HL-60/S4 (cell line): ENCODE data around the gene MAFG.

Experiments used
- in situ Hi-C: fragments of 300-500 bp; cut with MboI; formaldehyde crosslinking; loops from 2 replicates; pipeline ENCODE4 v1.14.3; 2022; ENCODE audit warnings: low sequenced_read_pairs

The MAFG gene

GRCh38 chr17:81911277-81911961 is 16.1 kb downstream of the MAFG start, which contains the start of gene PCYT2:
Gene PCYT2, minus strand, starts transcription at chr17:81911399. Its CDS starts 44 bp downstream, at chr17:81911355.
- in situ Hi-C loops: no loop called here

GRCh38 chr17:81910840-81911276 is 16.7 kb downstream of the MAFG start:
- in situ Hi-C loops: no loop called here

GRCh38 chr17:81909966-81910839 is 17.3 kb downstream of the MAFG start:
- in situ Hi-C loops: no loop called here

- in situ Hi-C loops: no loop called here
Observed at GRCh38 chr17:81909231-81909630, 18.3 kb downstream of the MAFG start.

GRCh38 chr17:81908793-81909192 is 18.7 kb downstream of the MAFG start:
- in situ Hi-C loops: no loop called here

GRCh38 chr17:81907219-81908145 is 20.1 kb downstream of the MAFG start:
- in situ Hi-C loops: no loop called here

- in situ Hi-C loops: no loop called here
Observed at GRCh38 chr17:81906476-81907218, 20.9 kb downstream of the MAFG start.

GRCh38 chr17:81905993-81906392 is 21.5 kb downstream of the MAFG start:
- in situ Hi-C loops: no loop called here

GRCh38 chr17:81905424-81905875 is 22.1 kb downstream of the MAFG start:
- in situ Hi-C loops: no loop called here

GRCh38 chr17:81904600-81905423 is 22.7 kb downstream of the MAFG start:
- in situ Hi-C loops: no loop called here

GRCh38 chr17:81903896-81904599 is 23.5 kb downstream of the MAFG start:
- in situ Hi-C loops: no loop called here

- in situ Hi-C loops: no loop called here
Observed at GRCh38 chr17:81903415-81903831, 24.1 kb downstream of the MAFG start.

GRCh38 chr17:81902653-81903414 is 24.7 kb downstream of the MAFG start:
- in situ Hi-C loops: no loop called here

GRCh38 chr17:81902023-81902652 is 25.4 kb downstream of the MAFG start, which contains the start of gene NPB:
Gene NPB, plus strand, starts transcription at chr17:81902238. Its CDS starts 40 bp downstream, at chr17:81902278.
- in situ Hi-C loops: no loop called here

- in situ Hi-C loops: no loop called here
Observed at GRCh38 chr17:81901167-81902022, 26.1 kb downstream of the MAFG start.

- in situ Hi-C loops: no loop called here
Observed at GRCh38 chr17:81900181-81900820, 27.2 kb downstream of the MAFG start.
